ENCODE results near the gene YAP1. TPM values are rescaled to one million over a fixed set of nuclear protein-coding genes. Genes with fewer than 3 reads are reported as not detected.

Gene YAP1
- total RNA-seq, 5 donors from 2014 or later (not counting 1 experiment from before 2014, with no cell fraction given) = 0.23 to 0.86 (median 0.63) TPM

GRCh38 chr11:102192349-102193066 lies 82.3 kb downstream of the YAP1 start:
- H3K36me3 ChIP-seq (ENCODE audit: control insufficient read depth in 2 of 2, extremely low read depth in 1 of 2, insufficient read depth in 1 of 2, low read length in 1 of 2) = no peaks in the 10 kb centered on the region
- ATAC-seq (replicated peaks in 1 of 4) (no peak), DNase-seq (no peak)
- POLR2A ChIA-PET = no interaction called here
- no peaks in the 10 kb centered on the region for H3K9me3 ChIP-seq
- Mint-ChIP-seq H3K27ac (no peak overlapping the region), H3K36me3 (no peaks in the 10 kb centered on the region), H3K4me1 (no peaks in the 10 kb centered on the region), H3K27me3 (peaks cover 11 to 19% of the 10 kb centered on the region in 2 donors), H3K4me3 (no peak overlapping the region), H3K9me3 (no peaks in the 10 kb centered on the region)
- no peak overlapping the region for H3K27ac ChIP-seq (ENCODE audit: low read length)
- no peak overlapping the region for H3K4me3 ChIP-seq (ENCODE audit: control insufficient read depth in 1 of 2, extremely low read depth in 1 of 2, low read length in 1 of 2)
- no peaks in the 10 kb centered on the region for H3K4me1 ChIP-seq (ENCODE audit: control insufficient read depth in 1 of 2, extremely low read depth in 1 of 2, insufficient read depth in 2 of 2, low read length in 2 of 2)
- CTCF ChIA-PET = no interaction called here
- H3K27me3 ChIP-seq (replicated peaks in 1 of 2; ENCODE audit: control insufficient read depth in 2 of 2, extremely low read depth in 1 of 2, insufficient read depth in 2 of 2, low read length in 1 of 2) = peaks cover 0 to 3% of the 10 kb centered on the region in 2 experiments

DNA sequence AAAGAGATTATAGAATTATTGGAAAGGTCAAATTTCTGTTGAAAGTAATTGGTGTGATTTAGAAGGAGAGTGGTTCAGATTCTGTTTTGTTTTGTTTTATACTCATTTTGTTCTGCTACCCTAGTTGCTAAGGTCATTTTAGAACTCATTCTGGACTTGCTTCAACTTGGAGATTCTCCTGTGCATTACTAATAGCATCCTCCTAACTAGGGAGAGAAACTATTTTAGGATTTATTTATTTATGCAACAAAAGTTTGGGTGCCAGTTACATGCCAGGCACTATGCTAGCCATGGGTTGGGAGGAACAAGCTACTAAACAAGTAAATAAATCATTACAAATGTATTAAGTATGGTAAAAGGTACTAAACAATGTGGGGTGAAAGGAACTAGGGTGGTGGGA lies 84.0 kb downstream of the YAP1 start:
- Histone ChIP-seq H3K4me1 (ENCODE audit: control insufficient read depth in 1 of 2, extremely low read depth in 1 of 2, insufficient read depth in 2 of 2, low read length in 2 of 2) (no peaks in the 10 kb centered on the region), H3K27me3 (replicated peaks in 1 of 2; ENCODE audit: control insufficient read depth in 2 of 2, extremely low read depth in 1 of 2, insufficient read depth in 2 of 2, low read length in 1 of 2) (peaks cover 0 to 6% of the 10 kb centered on the region in 2 experiments), H3K36me3 (ENCODE audit: control insufficient read depth in 2 of 2, extremely low read depth in 1 of 2, insufficient read depth in 1 of 2, low read length in 1 of 2) (no peaks in the 10 kb centered on the region), H3K4me3 (ENCODE audit: control insufficient read depth in 1 of 2, extremely low read depth in 1 of 2, low read length in 1 of 2) (no peak overlapping the region), H3K9me3 (no peaks in the 10 kb centered on the region), H3K27ac (ENCODE audit: low read length) (no peak overlapping the region)
- CTCF ChIA-PET = no interaction called here
- H3K27me3 Mint-ChIP-seq = peaks cover 20 to 28% of the 10 kb centered on the region in 2 donors
- POLR2A ChIA-PET = no interaction called here
- no peak overlapping the region for H3K27ac Mint-ChIP-seq
- DNase-seq (no peak), ATAC-seq (replicated peaks in 1 of 4) (no peak)
- no peaks in the 10 kb centered on the region for H3K9me3 Mint-ChIP-seq
- no peak overlapping the region for H3K4me3 Mint-ChIP-seq
- no peaks in the 10 kb centered on the region for H3K4me1 Mint-ChIP-seq
- H3K36me3 Mint-ChIP-seq = no peaks in the 10 kb centered on the region

DNA sequence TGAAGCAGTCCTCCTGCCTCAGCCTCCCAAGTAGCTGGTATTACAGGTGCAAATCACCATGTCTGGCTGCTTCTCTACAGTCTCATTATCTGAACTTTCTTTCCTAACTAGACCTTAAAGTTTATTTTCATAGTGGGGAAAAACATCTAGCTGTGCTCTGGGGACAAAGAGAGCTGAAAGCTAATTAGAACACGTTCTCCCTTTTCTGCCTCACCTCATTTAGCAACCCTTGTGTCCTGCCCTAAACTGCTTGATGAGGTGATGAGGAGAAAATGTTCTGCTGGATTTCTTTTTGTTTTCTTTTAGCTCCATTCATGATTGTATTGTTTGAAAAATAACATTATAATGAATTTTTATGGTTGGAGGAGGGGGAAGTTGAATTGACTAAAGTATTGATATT lies 84.7 kb downstream of the YAP1 start:
- DNase-seq = no peak
- no peaks in the 10 kb centered on the region for H3K36me3 ChIP-seq (ENCODE audit: control insufficient read depth in 2 of 2, extremely low read depth in 1 of 2, insufficient read depth in 1 of 2, low read length in 1 of 2)
- WGBS (ENCODE audit: insufficient coverage) = no CpG with 5 or more reads among the region's 1 CpG
- ATAC-seq (replicated peaks in 1 of 4) = no peak
- ChIA-PET POLR2A (no interaction called here), CTCF (no interaction called here)
- peaks cover 0 to 6% of the 10 kb centered on the region in 2 experiments for H3K27me3 ChIP-seq (replicated peaks in 1 of 2; ENCODE audit: control insufficient read depth in 2 of 2, extremely low read depth in 1 of 2, insufficient read depth in 2 of 2, low read length in 1 of 2)
- Mint-ChIP-seq H3K4me3 (no peak overlapping the region), H3K36me3 (no peaks in the 10 kb centered on the region), H3K4me1 (no peaks in the 10 kb centered on the region), H3K27me3 (peaks cover 20 to 27% of the 10 kb centered on the region in 2 donors), H3K27ac (no peak overlapping the region), H3K9me3 (no peaks in the 10 kb centered on the region)
- H3K27ac ChIP-seq (ENCODE audit: low read length) = no peak overlapping the region
- H3K4me3 ChIP-seq (ENCODE audit: control insufficient read depth in 1 of 2, extremely low read depth in 1 of 2, low read length in 1 of 2) = no peak overlapping the region
- no peaks in the 10 kb centered on the region for H3K4me1 ChIP-seq (ENCODE audit: control insufficient read depth in 1 of 2, extremely low read depth in 1 of 2, insufficient read depth in 2 of 2, low read length in 2 of 2)
- H3K9me3 ChIP-seq = no peaks in the 10 kb centered on the region

- Mint-ChIP-seq H3K4me3 (no peak overlapping the region), H3K36me3 (no peaks in the 10 kb centered on the region), H3K4me1 (no peaks in the 10 kb centered on the region), H3K9me3 (no peaks in the 10 kb centered on the region), H3K27ac (no peak overlapping the region), H3K27me3 (peaks cover 26 to 29% of the 10 kb centered on the region in 2 donors)
- Histone ChIP-seq H3K27ac (ENCODE audit: low read length) (no peak overlapping the region), H3K36me3 (ENCODE audit: control insufficient read depth in 2 of 2, extremely low read depth in 1 of 2, insufficient read depth in 1 of 2, low read length in 1 of 2) (no peaks in the 10 kb centered on the region), H3K4me3 (ENCODE audit: control insufficient read depth in 1 of 2, extremely low read depth in 1 of 2, low read length in 1 of 2) (no peak overlapping the region), H3K27me3 (replicated peaks in 1 of 2; ENCODE audit: control insufficient read depth in 2 of 2, extremely low read depth in 1 of 2, insufficient read depth in 2 of 2, low read length in 1 of 2) (peaks cover 0 to 6% of the 10 kb centered on the region in 2 experiments), H3K9me3 (no peaks in the 10 kb centered on the region), H3K4me1 (ENCODE audit: control insufficient read depth in 1 of 2, extremely low read depth in 1 of 2, insufficient read depth in 2 of 2, low read length in 2 of 2) (no peaks in the 10 kb centered on the region)
- WGBS (ENCODE audit: insufficient coverage) = no CpG with 5 or more reads among the region's 1 CpG
- DNase-seq = no peak
- CTCF ChIA-PET = no interaction called here
- ATAC-seq (replicated peaks in 1 of 4) = no peak
- POLR2A ChIA-PET = no interaction called here
Observed at GRCh38 chr11:102196351-102196750, 86.1 kb downstream of the YAP1 start.

DNA sequence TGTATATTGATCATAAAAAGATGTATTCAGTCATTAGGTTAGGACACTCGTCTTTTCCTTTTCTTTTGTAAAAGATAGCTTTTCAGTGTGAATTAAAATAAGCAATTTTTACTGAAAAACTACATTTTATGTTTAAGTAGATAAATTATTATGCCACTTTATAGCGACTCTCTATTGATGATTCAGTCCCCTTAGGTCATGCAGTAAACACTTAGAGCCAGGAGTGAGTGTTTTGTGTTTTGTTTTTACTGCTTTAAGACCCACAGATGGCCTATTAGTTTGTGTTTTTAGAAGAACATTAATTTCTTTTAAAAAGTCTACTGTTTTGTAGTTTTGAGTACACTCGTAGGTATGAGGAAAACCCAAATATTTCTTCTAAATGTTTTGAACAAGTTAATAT lies 86.6 kb downstream of the YAP1 start:
- H3K4me3 Mint-ChIP-seq = no peak overlapping the region
- Histone ChIP-seq H3K4me1 (ENCODE audit: control insufficient read depth in 1 of 2, extremely low read depth in 1 of 2, insufficient read depth in 2 of 2, low read length in 2 of 2) (no peaks in the 10 kb centered on the region), H3K9me3 (no peaks in the 10 kb centered on the region), H3K27me3 (replicated peaks in 1 of 2; ENCODE audit: control insufficient read depth in 2 of 2, extremely low read depth in 1 of 2, insufficient read depth in 2 of 2, low read length in 1 of 2) (peaks cover 0 to 3% of the 10 kb centered on the region in 2 experiments), H3K27ac (ENCODE audit: low read length) (no peak overlapping the region), H3K4me3 (ENCODE audit: control insufficient read depth in 1 of 2, extremely low read depth in 1 of 2, low read length in 1 of 2) (no peak overlapping the region), H3K36me3 (ENCODE audit: control insufficient read depth in 2 of 2, extremely low read depth in 1 of 2, insufficient read depth in 1 of 2, low read length in 1 of 2) (no peaks in the 10 kb centered on the region)
- ATAC-seq (replicated peaks in 1 of 4) (no peak), DNase-seq (no peak)
- H3K4me1 Mint-ChIP-seq = no peaks in the 10 kb centered on the region
- no peaks in the 10 kb centered on the region for H3K9me3 Mint-ChIP-seq
- ChIA-PET CTCF (interaction anchor here in 1 of 2 donors (0.6 kb wide), 1 partner anchor 13 kb away, joined by 5 read pairs; no protein-coding TSS in a partner anchor), POLR2A (no interaction called here)
- H3K36me3 Mint-ChIP-seq = no peaks in the 10 kb centered on the region
- H3K27me3 Mint-ChIP-seq = peaks cover 24 to 28% of the 10 kb centered on the region in 2 donors
- H3K27ac Mint-ChIP-seq = no peak overlapping the region
- WGBS (ENCODE audit: insufficient coverage) = no CpG with 5 or more reads among the region's 3 CpGs

GRCh38 chr11:102197670-102198139 lies 87.5 kb downstream of the YAP1 start:
- Histone ChIP-seq H3K9me3 (no peaks in the 10 kb centered on the region), H3K4me3 (ENCODE audit: control insufficient read depth in 1 of 2, extremely low read depth in 1 of 2, low read length in 1 of 2) (no peak overlapping the region), H3K4me1 (ENCODE audit: control insufficient read depth in 1 of 2, extremely low read depth in 1 of 2, insufficient read depth in 2 of 2, low read length in 2 of 2) (no peaks in the 10 kb centered on the region), H3K27me3 (replicated peaks in 1 of 2; ENCODE audit: control insufficient read depth in 2 of 2, extremely low read depth in 1 of 2, insufficient read depth in 2 of 2, low read length in 1 of 2) (peaks cover 0 to 3% of the 10 kb centered on the region in 2 experiments), H3K27ac (ENCODE audit: low read length) (no peak overlapping the region), H3K36me3 (ENCODE audit: control insufficient read depth in 2 of 2, extremely low read depth in 1 of 2, insufficient read depth in 1 of 2, low read length in 1 of 2) (no peaks in the 10 kb centered on the region)
- no peak for ATAC-seq (replicated peaks in 1 of 4)
- Mint-ChIP-seq H3K4me3 (no peak overlapping the region), H3K36me3 (no peaks in the 10 kb centered on the region), H3K27me3 (peaks cover 24 to 27% of the 10 kb centered on the region in 2 donors), H3K4me1 (no peaks in the 10 kb centered on the region), H3K27ac (no peak overlapping the region), H3K9me3 (no peaks in the 10 kb centered on the region)
- DNase-seq = no peak
- CTCF ChIA-PET = interaction anchor here in 1 of 2 donors (0.6 kb wide), 1 partner anchor 12 kb away, joined by 5 read pairs; no protein-coding TSS in a partner anchor
- WGBS (ENCODE audit: insufficient coverage) = 83% methylated on average over 1 of the region's 2 CpGs
- POLR2A ChIA-PET = no interaction called here
